GM19238 (cell line): ENCODE measurements around the gene WDR7.

ENCODE experiments used
- DNase-seq: peaks from one replicate; pipeline ENCODE4 v3.0.0; 2011; ENCODE audit warnings: low spot score; ENCODE audit not compliant: insufficient read length

Gene WDR7

GRCh38 chr18:56878711-56879110, 227.6 kb downstream of the WDR7 start:
- DNase-seq: no peak

GRCh38 chr18:56884511-56884910, 233.4 kb downstream of the WDR7 start:
- DNase-seq: no peak

GRCh38 chr18:56888978-56889377, 237.8 kb downstream of the WDR7 start:
- DNase-seq: no peak

GRCh38 chr18:56889621-56890020, 238.5 kb downstream of the WDR7 start:
- DNase-seq: no peak

- no peak for DNase-seq
These were observed 239.5 kb downstream of the WDR7 start for GRCh38 chr18:56890632-56891031.

- no peak for DNase-seq
These were observed 240.0 kb downstream of the WDR7 start for GRCh38 chr18:56891116-56891515.

GRCh38 chr18:56891870-56892269, 240.7 kb downstream of the WDR7 start:
- DNase-seq: no peak

GRCh38 chr18:56897122-56897521, 246.0 kb downstream of the WDR7 start:
- no peak for DNase-seq

GRCh38 chr18:56899660-56900059, 248.5 kb downstream of the WDR7 start:
- no peak for DNase-seq

GRCh38 chr18:56900195-56901094, 249.3 kb downstream of the WDR7 start:
- DNase-seq: no peak

GRCh38 chr18:56901919-56902318, 250.8 kb downstream of the WDR7 start:
- no peak for DNase-seq

- no peak for DNase-seq
These were observed 251.5 kb downstream of the WDR7 start for GRCh38 chr18:56902653-56903052.

GRCh38 chr18:56903686-56904085, 252.5 kb downstream of the WDR7 start:
- DNase-seq: no peak

- no peak for DNase-seq
These were observed 256.6 kb downstream of the WDR7 start for GRCh38 chr18:56907771-56908170.

- no peak for DNase-seq
These were observed 259.1 kb downstream of the WDR7 start for GRCh38 chr18:56910237-56910636.

GRCh38 chr18:56910967-56911366, 259.8 kb downstream of the WDR7 start:
- no peak for DNase-seq

GRCh38 chr18:56913941-56914340, 262.8 kb downstream of the WDR7 start:
- DNase-seq: no peak

- no peak for DNase-seq
These were observed 268.0 kb downstream of the WDR7 start for GRCh38 chr18:56919190-56919589.

- peak; percentile 4 for DNase-seq
These were observed 270.8 kb downstream of the WDR7 start for GRCh38 chr18:56921896-56922480.

- no peak for DNase-seq
These were observed 275.6 kb downstream of the WDR7 start for GRCh38 chr18:56926734-56927133.

- DNase-seq: no peak
These were observed 276.6 kb downstream of the WDR7 start for GRCh38 chr18:56927786-56928185.

- DNase-seq: no peak
These were observed 278.7 kb downstream of the WDR7 start for GRCh38 chr18:56929886-56930285.

- no peak for DNase-seq
These were observed 282.3 kb downstream of the WDR7 start for GRCh38 chr18:56933472-56933871.
